ENCODE data around the gene MRTFA.

Gene MRTFA

GRCh38 chr22:40624770-40625169, 11.7 kb downstream of the MRTFA start:
- no peak overlapping the region for H3K27ac ChIP-seq

GRCh38 chr22:40621309-40622151, 15.0 kb downstream of the MRTFA start:
- no peak overlapping the region for H3K27ac ChIP-seq
- TF ChIP-seq CTCF (conservative IDR thresholded peaks at IDR 0.05), result no peak
- TF ChIP-seq ZFX (IDR thresholded peaks at IDR 0.05), result no peak

More at GRCh38 chr22:40624770-40625169, 11.7 kb downstream of the MRTFA start:
- no peak for TF ChIP-seq ZFX (IDR thresholded peaks at IDR 0.05)
- TF ChIP-seq CTCF (conservative IDR thresholded peaks at IDR 0.05), result no peak

- TF ChIP-seq CTCF (conservative IDR thresholded peaks at IDR 0.05) (no peak), ZFX (IDR thresholded peaks at IDR 0.05) (no peak)
- H3K27ac ChIP-seq, result no peak overlapping the region
Measured at GRCh38 chr22:40620464-40621046, 16.0 kb downstream of the MRTFA start.

GRCh38 chr22:40618400-40618799, 18.1 kb downstream of the MRTFA start:
- H3K27ac ChIP-seq, result no peak overlapping the region
- TF ChIP-seq ZFX (IDR thresholded peaks at IDR 0.05) (no peak), CTCF (conservative IDR thresholded peaks at IDR 0.05) (no peak)

GRCh38 chr22:40616578-40616977, 19.9 kb downstream of the MRTFA start:
- no peak overlapping the region for H3K27ac ChIP-seq
- TF ChIP-seq ZFX (IDR thresholded peaks at IDR 0.05) (no peak), CTCF (conservative IDR thresholded peaks at IDR 0.05) (no peak)

- TF ChIP-seq CTCF (conservative IDR thresholded peaks at IDR 0.05), result no peak
- no peak for TF ChIP-seq ZFX (IDR thresholded peaks at IDR 0.05)
Measured at GRCh38 chr22:40613067-40613466, 23.5 kb downstream of the MRTFA start.

GRCh38 chr22:40612291-40612751, 24.2 kb downstream of the MRTFA start:
- no peak overlapping the region for H3K27ac ChIP-seq
- TF ChIP-seq CTCF (conservative IDR thresholded peaks at IDR 0.05) (no peak), ZFX (IDR thresholded peaks at IDR 0.05) (no peak)

More at GRCh38 chr22:40613067-40613466, 23.5 kb downstream of the MRTFA start:
- H3K27ac ChIP-seq, result no peak overlapping the region
